A549 (cell line): ENCODE results near the gene RIPOR1. TPM values are rescaled to one million over a fixed set of nuclear protein-coding genes. Genes with fewer than 3 reads are reported as not detected.

Source experiments
- ATAC-seq, 2 experiments: fragments of 200-7000 bp in 1 of 2; fragments of >200 bp in 1 of 2; cut with Nextera tagmentation in 1 of 2; cut with Tn5 transposase in 1 of 2; 3 replicates each; pipeline versions ENCODE4 v1.8.0 to v1.9.1; 2018 to 2020; ENCODE audit warnings: mild to moderate bottlenecking in 1 of 2, moderate library complexity in 1 of 2
- CTCF ChIA-PET: fragments of 300-600 bp; sonication (Branson Sonifier 250); formaldehyde crosslinking; extraction: SDS; loops from one replicate; lab custom pipeline; 2021; ENCODE audit warnings: antibody characterized with exemption, inconsistent platforms; lab: Yijun Ruan, JAX
- POLR2A ChIA-PET: fragments of 350-600 bp; formaldehyde crosslinking; extraction: SDS; loops from one replicate; lab custom pipeline; 2021; ENCODE audit warnings: antibody characterized with exemption, inconsistent platforms; lab: Yijun Ruan, JAX
- DNase-seq, 2 experiments: peaks; one replicate each; pipeline versions ENCODE4 v3.0.0 to v3.0.0-alpha.2; 2011 to 2016; ENCODE audit warnings: low read depth in 1 of 2, low spot score in 1 of 2
- FAIRE-seq: peaks from 2 replicates; lab custom pipeline; 2011; peaks lifted over from hg19 to GRCh38; lab: Jason Lieb, UNC
- H3K27ac ChIP-seq, 2 experiments: fragments of >200 bp; sonication (Bioruptor Twin); formaldehyde crosslinking; 3 replicates each; pipeline ENCODE4 v1.5.1; 2016 to 2017
- H3K4me1 ChIP-seq: fragments of >200 bp; sonication (Bioruptor Twin); formaldehyde crosslinking; 3 replicates; pipeline ENCODE4 v1.6.1; 2016
- H3K4me2 ChIP-seq: fragments of >200 bp; sonication (Bioruptor Twin); formaldehyde crosslinking; 3 replicates; pipeline ENCODE4 v1.6.1; 2016
- H3K4me3 ChIP-seq: fragments of >200 bp; sonication (Bioruptor Twin); formaldehyde crosslinking; 3 replicates; pipeline ENCODE4 v1.5.1; 2016
- H3K9me3 ChIP-seq: fragments of >200 bp; sonication (Bioruptor Twin); formaldehyde crosslinking; 3 replicates; pipeline ENCODE4 v1.6.1; 2016
- CBX2 ChIP-seq: fragments of 200-600 bp; sonication (generic); IDR thresholded peaks from 2 replicates; pipeline ENCODE4 v1.6.1; 2016; ENCODE audit warnings: low read depth, mild to moderate bottlenecking, borderline replicate concordance
- CBX8 ChIP-seq: fragments of 200-600 bp; sonication (generic); IDR thresholded peaks from 2 replicates; pipeline ENCODE4 v1.6.1; 2016
- EHMT2 ChIP-seq: fragments of 200-600 bp; sonication (generic); IDR thresholded peaks from 2 replicates; pipeline ENCODE4 v1.6.1; 2016; ENCODE audit warnings: antibody characterized with exemption, low read depth, mild to moderate bottlenecking, moderate library complexity
- EP300 ChIP-seq, 2 experiments: fragments of >200 bp; sonication (Bioruptor Twin); formaldehyde crosslinking; IDR thresholded peaks; 2 replicates in 1 of 2; 3 replicates in 1 of 2; pipeline ENCODE4 v1.6.1; 2016 to 2017
- FOSL2 ChIP-seq, 2 experiments: fragments of 450-650 bp in 1 of 2; fragments of >200 bp in 1 of 2; sonication (Bioruptor Twin) in 1 of 2; formaldehyde crosslinking; IDR thresholded peaks; 2 replicates each; pipeline versions ENCODE4 v1.5.0 to v1.6.1; 2016 to 2020; ENCODE audit warnings: mild to moderate bottlenecking in 1 of 2, moderate library complexity in 1 of 2
- FOXS1 ChIP-seq: fragments of 250-450 bp; sonication (Bioruptor Pico); IDR thresholded peaks from 2 replicates; pipeline ENCODE4 v1.5.0; 2020; ENCODE audit warnings: mild to moderate bottlenecking, moderate library complexity
- HDAC2 ChIP-seq: fragments of 200-600 bp; sonication (generic); IDR thresholded peaks from 2 replicates; pipeline ENCODE4 v1.6.1; 2016
- HOXB13 ChIP-seq: fragments of 250-450 bp; sonication (Bioruptor Pico); IDR thresholded peaks from 2 replicates; pipeline ENCODE4 v1.5.0; 2020; ENCODE audit warnings: low read depth, mild to moderate bottlenecking, moderate library complexity
- HOXB5 ChIP-seq: fragments of 250-450 bp; sonication (Bioruptor Pico); IDR thresholded peaks from 2 replicates; pipeline ENCODE4 v1.5.0; 2020; ENCODE audit warnings: mild to moderate bottlenecking, moderate library complexity
- JUN ChIP-seq, 2 experiments: fragments of >200 bp; sonication (Bioruptor Twin); formaldehyde crosslinking; IDR thresholded peaks; 2 replicates in 1 of 2; 3 replicates in 1 of 2; pipeline ENCODE4 v1.6.1; 2016 to 2017
- KDM5A ChIP-seq: fragments of 200-600 bp; sonication (generic); IDR thresholded peaks from 2 replicates; pipeline ENCODE4 v1.6.1; 2016; ENCODE audit warnings: antibody characterized with exemption, mild to moderate bottlenecking
- MAFK ChIP-seq: fragments of 450-650 bp; IDR thresholded peaks from 2 replicates; pipeline ENCODE4 v1.6.1; 2014; ENCODE audit not compliant: partially characterized antibody
- MYC ChIP-seq: IDR thresholded peaks from 2 replicates; pipeline ENCODE4 v1.6.1; 2012; ENCODE audit warnings: mild to moderate bottlenecking, inconsistent platforms, low read length, improper control_type of control experiment, borderline replicate concordance
- NFE2L2 ChIP-seq: fragments of 150-350 bp; conservative IDR thresholded peaks from 2 replicates; pipeline ENCODE4 v1.6.1; 2014; ENCODE audit warnings: low read length
- NPAS2 ChIP-seq: fragments of 250-450 bp; sonication (Bioruptor Pico); IDR thresholded peaks from 2 replicates; pipeline ENCODE4 v1.8.0; 2022; ENCODE audit warnings: mild to moderate bottlenecking, moderate library complexity, borderline replicate concordance
- POLR2AphosphoS2 ChIP-seq: conservative IDR thresholded peaks from 2 replicates; pipeline ENCODE4 v1.6.1; 2012; ENCODE audit warnings: low read length, improper control_type of control experiment, inconsistent platforms
- RAD21 ChIP-seq, 2 experiments: fragments of >200 bp in 1 of 2; sonication (Bioruptor Twin) in 1 of 2; formaldehyde crosslinking in 1 of 2; IDR thresholded peaks in 1 of 2; conservative IDR thresholded peaks in 1 of 2; 2 replicates in 1 of 2; 3 replicates in 1 of 2; pipeline ENCODE4 v1.6.1; 2012 to 2018; ENCODE audit warnings: inconsistent platforms in 1 of 2
- RFX5 ChIP-seq: fragments of 450-650 bp; IDR thresholded peaks from 2 replicates; pipeline ENCODE4 v1.7.1; 2014; ENCODE audit warnings: antibody characterized with exemption, mild to moderate bottlenecking, moderate library complexity
- SMC3 ChIP-seq: fragments of >200 bp; sonication (Bioruptor Twin); formaldehyde crosslinking; IDR thresholded peaks from 3 replicates; pipeline ENCODE4 v1.6.1; 2018; ENCODE audit warnings: inconsistent platforms
- TFCP2L1 ChIP-seq: fragments of 250-450 bp; sonication (Bioruptor Pico); IDR thresholded peaks from 2 replicates; pipeline ENCODE4 v1.5.0; 2021; ENCODE audit warnings: mild to moderate bottlenecking
- ZC3H11A ChIP-seq: fragments of 450-650 bp; IDR thresholded peaks from 2 replicates; pipeline ENCODE4 v1.6.1; 2014; ENCODE audit warnings: antibody characterized with exemption, mild to moderate bottlenecking
- ZNF302 ChIP-seq: fragments of 250-450 bp; sonication (Bioruptor Pico); IDR thresholded peaks from 2 replicates; pipeline ENCODE4 v1.9.0; 2021; ENCODE audit warnings: inconsistent platforms, mild to moderate bottlenecking, moderate library complexity
- ZSCAN20 ChIP-seq: fragments of 250-450 bp; sonication (Bioruptor Pico); IDR thresholded peaks from 2 replicates; pipeline ENCODE4 v1.8.0; 2022; ENCODE audit warnings: mild to moderate bottlenecking, moderate library complexity
- WGBS: methylation state at CpG from one replicate; pipeline ENCODE4 v1.1.6; 2017; ENCODE audit errors: missing lambda C conversion rate; 5-methylcytosine and 5-hydroxymethylcytosine counted together
- polyA plus RNA-seq, 4 experiments: library from polyadenylated mRNA; depleted of rRNA in 3 of 4; stranded (reverse); fragments of >200 nt; fragmentation: RNase III in 1 of 4; extraction: RNeasy Plus Mini Kit Qiagen cat#74134 plus additional on column Dnase treatment in 1 of 4; gene quantifications; 2 replicates in 3 of 4; 3 replicates in 1 of 4; pipeline ENCODE4 v1.2.3, GENCODE V29; 2011 to 2017
- TF ChIP-seq, protein P1 (sequence below): IDR thresholded peaks from 2 replicates; pipeline ENCODE4 v1.6.1; 2012
- TF ChIP-seq, protein P2 (sequence below): fragments of 450-650 bp; IDR thresholded peaks from 2 replicates; pipeline ENCODE4 v1.6.1; 2014; ENCODE audit warnings: antibody characterized with exemption
- TF ChIP-seq, protein P3 (sequence below): fragments of >200 bp; sonication (Bioruptor Twin); formaldehyde crosslinking; IDR thresholded peaks from 3 replicates; pipeline ENCODE4 v1.5.1; 2016
- TF ChIP-seq, protein P4 (sequence below): IDR thresholded peaks from 2 replicates; pipeline ENCODE4 v1.6.1; 2012; ENCODE audit warnings: low read depth, borderline replicate concordance
- TF ChIP-seq, protein P5 (sequence below): fragments of >200 bp; sonication (Bioruptor Twin); formaldehyde crosslinking; IDR thresholded peaks from 2 replicates; pipeline ENCODE4 v1.6.1; 2016

The RIPOR1 gene
- polyA plus RNA-seq, 2 of the 4 experiments (the other 2 are of a cell fraction), result 7.2 to 23.0 TPM

DNA sequence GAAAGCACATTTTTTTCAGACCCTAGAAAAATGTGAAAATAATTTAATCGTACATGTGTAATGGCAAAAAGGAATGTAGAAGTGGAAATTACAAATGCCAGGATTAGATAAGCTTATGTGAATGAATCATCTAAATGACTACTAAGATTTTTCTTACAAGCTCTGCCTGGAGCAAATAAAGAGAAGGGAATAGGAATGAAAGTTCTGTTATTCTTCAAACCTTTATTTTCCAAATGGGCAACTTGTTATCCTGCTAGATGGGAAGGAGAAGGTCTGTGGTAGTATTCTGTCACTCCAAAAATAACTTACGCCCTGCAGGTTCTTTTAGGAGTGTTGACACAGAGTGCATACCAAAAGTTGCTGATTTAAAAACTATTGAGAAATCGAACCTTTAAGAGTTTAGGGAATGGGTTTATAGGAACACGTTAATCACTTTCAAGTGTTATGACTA lies 43.4 kb downstream of the RIPOR1 start:
- Histone ChIP-seq H3K4me3 (no peak overlapping the region), H3K4me1 (peaks cover 9% of the 10 kb centered on the region), H3K27ac (no peak overlapping the region), H3K4me2 (no peak overlapping the region), H3K9me3 (no peaks in the 10 kb centered on the region)
- ATAC-seq (no peak), FAIRE-seq (no peak), DNase-seq (no peak)
- ChIA-PET POLR2A (no interaction called here), CTCF (interaction anchor here (0.9 to 6.0 kb wide), 7 partner anchors 9 to 96 kb away, joined by 3 to 36 read pairs (median 3); partner anchors contain the start of genes CARMIL2 and CTCF)
- WGBS, result 73% methylated on average over 4 of the region's 4 CpGs
- TF ChIP-seq CBX8 (no peak), RFX5 (no peak), EHMT2 (no peak), HOXB13 (no peak), ZNF302 (CRISPR knock-in tag) (no peak)
- TF ChIP-seq, protein P1, sequence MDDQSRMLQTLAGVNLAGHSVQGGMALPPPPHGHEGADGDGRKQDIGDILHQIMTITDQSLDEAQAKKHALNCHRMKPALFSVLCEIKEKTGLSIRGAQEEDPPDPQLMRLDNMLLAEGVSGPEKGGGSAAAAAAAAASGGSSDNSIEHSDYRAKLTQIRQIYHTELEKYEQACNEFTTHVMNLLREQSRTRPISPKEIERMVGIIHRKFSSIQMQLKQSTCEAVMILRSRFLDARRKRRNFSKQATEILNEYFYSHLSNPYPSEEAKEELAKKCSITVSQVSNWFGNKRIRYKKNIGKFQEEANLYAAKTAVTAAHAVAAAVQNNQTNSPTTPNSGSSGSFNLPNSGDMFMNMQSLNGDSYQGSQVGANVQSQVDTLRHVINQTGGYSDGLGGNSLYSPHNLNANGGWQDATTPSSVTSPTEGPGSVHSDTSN, result no peak

DNA sequence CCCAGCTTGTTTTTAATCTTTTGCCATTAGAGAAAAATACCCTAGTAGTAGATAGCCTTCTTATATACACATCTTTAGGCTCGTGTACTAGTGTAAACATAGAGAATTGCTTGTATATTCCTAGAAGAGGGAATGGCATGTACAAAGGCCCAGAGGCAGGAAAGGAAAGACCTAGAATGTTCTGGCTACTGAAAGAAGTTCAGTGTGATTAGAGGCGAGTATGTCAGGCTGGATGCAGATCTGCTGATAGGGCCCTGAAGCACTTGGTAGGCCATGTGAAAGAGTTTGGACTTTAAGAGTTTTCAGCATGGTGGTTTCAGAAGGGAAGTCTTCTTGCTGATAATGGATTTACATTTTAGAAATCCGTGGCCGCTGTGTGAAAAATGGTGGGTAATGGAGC lies 51.1 kb downstream of the RIPOR1 start:
- H3K4me3 ChIP-seq, result no peak overlapping the region
- 89% methylated on average over 4 of the region's 4 CpGs for WGBS
- ChIA-PET POLR2A (interaction anchor here (0.7 kb wide), 1 partner anchor 44 kb away, joined by 3 read pairs; no protein-coding TSS in a partner anchor), CTCF (interaction anchor here (1.1 to 2.6 kb wide), 7 partner anchors 9 to 39 kb away, joined by 3 to 7 read pairs (median 4); partner anchors contain the start of gene CTCF)
- FAIRE-seq, result no peak
- no peaks in the 10 kb centered on the region for H3K4me1 ChIP-seq
- no peak for DNase-seq
- TF ChIP-seq CBX2 (no peak), JUN (IDR thresholded peaks at IDR 0.05) (no peak), MAFK (no peak), MYC (no peak), ZSCAN20 (CRISPR knock-in tag) (no peak), FOSL2 (IDR thresholded peaks at IDR 0.05) (no peak), FOSL2 (CRISPR knock-in tag; IDR thresholded peaks at IDR 0.05) (no peak), RAD21 (conservative IDR thresholded peaks at IDR 0.05 in 1 of 2, IDR thresholded peaks at IDR 0.05 in 1 of 2) (no peak), SMC3 (no peak), ZNF302 (CRISPR knock-in tag) (no peak), NPAS2 (no peak), EP300 (IDR thresholded peaks at IDR 0.05) (no peak), ZC3H11A (no peak), TFCP2L1 (CRISPR knock-in tag) (no peak), POLR2AphosphoS2 (no peak)
- TF ChIP-seq, protein P2, sequence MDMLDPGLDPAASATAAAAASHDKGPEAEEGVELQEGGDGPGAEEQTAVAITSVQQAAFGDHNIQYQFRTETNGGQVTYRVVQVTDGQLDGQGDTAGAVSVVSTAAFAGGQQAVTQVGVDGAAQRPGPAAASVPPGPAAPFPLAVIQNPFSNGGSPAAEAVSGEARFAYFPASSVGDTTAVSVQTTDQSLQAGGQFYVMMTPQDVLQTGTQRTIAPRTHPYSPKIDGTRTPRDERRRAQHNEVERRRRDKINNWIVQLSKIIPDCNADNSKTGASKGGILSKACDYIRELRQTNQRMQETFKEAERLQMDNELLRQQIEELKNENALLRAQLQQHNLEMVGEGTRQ, result no peak
- TF ChIP-seq, protein P3, sequence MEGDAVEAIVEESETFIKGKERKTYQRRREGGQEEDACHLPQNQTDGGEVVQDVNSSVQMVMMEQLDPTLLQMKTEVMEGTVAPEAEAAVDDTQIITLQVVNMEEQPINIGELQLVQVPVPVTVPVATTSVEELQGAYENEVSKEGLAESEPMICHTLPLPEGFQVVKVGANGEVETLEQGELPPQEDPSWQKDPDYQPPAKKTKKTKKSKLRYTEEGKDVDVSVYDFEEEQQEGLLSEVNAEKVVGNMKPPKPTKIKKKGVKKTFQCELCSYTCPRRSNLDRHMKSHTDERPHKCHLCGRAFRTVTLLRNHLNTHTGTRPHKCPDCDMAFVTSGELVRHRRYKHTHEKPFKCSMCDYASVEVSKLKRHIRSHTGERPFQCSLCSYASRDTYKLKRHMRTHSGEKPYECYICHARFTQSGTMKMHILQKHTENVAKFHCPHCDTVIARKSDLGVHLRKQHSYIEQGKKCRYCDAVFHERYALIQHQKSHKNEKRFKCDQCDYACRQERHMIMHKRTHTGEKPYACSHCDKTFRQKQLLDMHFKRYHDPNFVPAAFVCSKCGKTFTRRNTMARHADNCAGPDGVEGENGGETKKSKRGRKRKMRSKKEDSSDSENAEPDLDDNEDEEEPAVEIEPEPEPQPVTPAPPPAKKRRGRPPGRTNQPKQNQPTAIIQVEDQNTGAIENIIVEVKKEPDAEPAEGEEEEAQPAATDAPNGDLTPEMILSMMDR, result no peak
- H3K9me3 ChIP-seq, result no peaks in the 10 kb centered on the region
- no peak overlapping the region for H3K27ac ChIP-seq
- no peak for ATAC-seq
- no peak overlapping the region for H3K4me2 ChIP-seq

DNA sequence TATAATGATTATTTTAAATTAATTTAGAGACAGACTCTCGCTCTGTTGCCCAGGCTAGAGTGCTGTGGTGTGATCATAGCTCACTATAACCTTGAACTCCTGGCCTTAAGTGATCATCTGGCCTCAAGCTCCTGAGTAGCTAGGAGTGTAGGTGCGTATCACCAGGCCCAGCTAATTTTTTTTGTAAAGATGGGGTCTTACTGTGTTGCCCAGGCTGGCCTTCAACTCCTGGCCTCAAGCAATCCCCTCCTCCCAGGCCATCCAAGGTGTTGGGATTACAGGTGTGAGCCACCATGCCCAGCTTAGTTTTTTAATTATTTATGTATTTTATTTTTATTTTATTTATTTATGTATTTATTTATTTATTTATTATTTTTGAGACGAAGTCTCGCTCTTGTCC lies 51.6 kb downstream of the RIPOR1 start:
- Histone ChIP-seq H3K9me3 (no peaks in the 10 kb centered on the region), H3K4me2 (no peak overlapping the region), H3K4me1 (no peaks in the 10 kb centered on the region), H3K27ac (no peak overlapping the region), H3K4me3 (no peak overlapping the region)
- WGBS, result 95% methylated on average over 4 of the region's 4 CpGs
- DNase-seq (no peak), ATAC-seq (no peak), FAIRE-seq (no peak)
- CTCF ChIA-PET, result interaction anchor here (1.2 to 1.6 kb wide), 5 partner anchors 9 to 33 kb away, joined by 3 to 6 read pairs (median 4); partner anchors contain the start of gene CTCF
- POLR2A ChIA-PET, result no interaction called here
- TF ChIP-seq, protein P4, sequence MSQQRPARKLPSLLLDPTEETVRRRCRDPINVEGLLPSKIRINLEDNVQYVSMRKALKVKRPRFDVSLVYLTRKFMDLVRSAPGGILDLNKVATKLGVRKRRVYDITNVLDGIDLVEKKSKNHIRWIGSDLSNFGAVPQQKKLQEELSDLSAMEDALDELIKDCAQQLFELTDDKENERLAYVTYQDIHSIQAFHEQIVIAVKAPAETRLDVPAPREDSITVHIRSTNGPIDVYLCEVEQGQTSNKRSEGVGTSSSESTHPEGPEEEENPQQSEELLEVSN, result no peak
- TF ChIP-seq FOXS1 (CRISPR knock-in tag) (no peak), EP300 (IDR thresholded peaks at IDR 0.05) (no peak), MYC (no peak), KDM5A (no peak), HOXB5 (CRISPR knock-in tag) (no peak), HDAC2 (no peak), NFE2L2 (no peak), POLR2AphosphoS2 (no peak)
- TF ChIP-seq, protein P5, sequence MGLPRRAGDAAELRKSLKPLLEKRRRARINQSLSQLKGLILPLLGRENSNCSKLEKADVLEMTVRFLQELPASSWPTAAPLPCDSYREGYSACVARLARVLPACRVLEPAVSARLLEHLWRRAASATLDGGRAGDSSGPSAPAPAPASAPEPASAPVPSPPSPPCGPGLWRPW, result no peak
- TF ChIP-seq, protein P1, result no peak
